Measurements from ENCODE around the gene HEXIM2. TPM values are rescaled to one million over a fixed set of nuclear protein-coding genes. Genes with fewer than 3 reads are reported as not detected.

HEXIM2 gene
- total RNA-seq, 6 experiments from 2014 or later, result 4.8 to 9.5 (median 6.2) TPM

GRCh38 chr17:45164734-45165269 is 3.1 kb downstream of the HEXIM2 start:
- H3K4me3 Mint-ChIP-seq, result no peak overlapping the region
- H3K27me3 Mint-ChIP-seq (ENCODE audit: insufficient read depth), result no peaks in the 10 kb centered on the region
- DNase-seq, result no peak
- peak overlapping the region; percentile 12 for H3K27ac Mint-ChIP-seq
- peaks cover 19% of the 10 kb centered on the region for H3K36me3 Mint-ChIP-seq (ENCODE audit: low read depth)
- H3K4me1 Mint-ChIP-seq (ENCODE audit: low read depth), result peaks cover 25% of the 10 kb centered on the region
- H3K9me3 Mint-ChIP-seq, result no peaks in the 10 kb centered on the region
- no peak for TF ChIP-seq CTCF (IDR thresholded peaks at IDR 0.05)

- Mint-ChIP-seq H3K27me3 (ENCODE audit: insufficient read depth) (no peaks in the 10 kb centered on the region), H3K4me3 (no peak overlapping the region), H3K4me1 (ENCODE audit: low read depth) (peaks cover 40% of the 10 kb centered on the region), H3K27ac (no peak overlapping the region), H3K36me3 (ENCODE audit: low read depth) (peaks cover 14% of the 10 kb centered on the region; the same call in 1 of the 2 replicates), H3K9me3 (no peaks in the 10 kb centered on the region)
- DNase-seq, result no peak
- no peak for TF ChIP-seq CTCF (IDR thresholded peaks at IDR 0.05)
These were observed 7.5 kb downstream of the HEXIM2 start for GRCh38 chr17:45168991-45169752.

GRCh38 chr17:45170280-45170930 is 8.7 kb downstream of the HEXIM2 start:
- Mint-ChIP-seq H3K4me3 (peak overlapping the region; percentile 76), H3K36me3 (ENCODE audit: low read depth) (peaks cover 14% of the 10 kb centered on the region; the same call in 1 of the 2 replicates), H3K27me3 (ENCODE audit: insufficient read depth) (no peaks in the 10 kb centered on the region), H3K27ac (peak overlapping the region; percentile 99), H3K9me3 (no peaks in the 10 kb centered on the region), H3K4me1 (ENCODE audit: low read depth) (peaks cover 33% of the 10 kb centered on the region)
- DNase-seq, result no peak
- TF ChIP-seq CTCF (IDR thresholded peaks at IDR 0.05), result no peak

GRCh38 chr17:45170931-45171337 is 9.3 kb downstream of the HEXIM2 start:
- peak overlapping the region; percentile 76 for H3K4me3 Mint-ChIP-seq
- peak; percentile 82 for DNase-seq
- no peaks in the 10 kb centered on the region for H3K27me3 Mint-ChIP-seq (ENCODE audit: insufficient read depth)

More at GRCh38 chr17:45170931-45171337, 9.3 kb downstream of the HEXIM2 start:
- TF ChIP-seq CTCF (IDR thresholded peaks at IDR 0.05), result no peak
- H3K9me3 Mint-ChIP-seq, result no peaks in the 10 kb centered on the region
- H3K27ac Mint-ChIP-seq, result peak overlapping the region; percentile 99
- peaks cover 36% of the 10 kb centered on the region for H3K4me1 Mint-ChIP-seq (ENCODE audit: low read depth)
- peaks cover 14% of the 10 kb centered on the region; the same call in 1 of the 2 replicates for H3K36me3 Mint-ChIP-seq (ENCODE audit: low read depth)

Measured in HFFc6 (cell line).